ENCODE results near the gene SMAD3.

The SMAD3 gene

DNA sequence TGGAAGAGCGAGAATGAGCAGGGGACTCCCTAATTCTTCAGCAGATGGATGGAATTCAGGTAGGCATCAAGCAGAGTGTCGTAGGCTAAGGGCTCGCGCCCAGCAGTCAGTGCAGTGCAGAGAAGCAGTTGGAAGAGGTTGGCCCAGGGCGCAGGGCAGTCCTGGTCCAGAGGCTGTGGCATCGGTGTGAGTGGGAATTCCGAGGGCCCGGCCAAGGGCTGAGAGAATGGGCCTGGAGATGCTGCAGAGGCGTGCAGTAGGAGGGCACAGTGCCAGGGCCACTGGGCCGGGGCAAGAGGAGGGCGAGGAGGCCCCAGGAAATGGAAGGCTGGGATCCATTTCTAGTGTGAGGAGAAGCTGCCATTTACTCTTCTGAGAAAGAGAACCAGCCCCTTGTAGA, 114.6 kb downstream of the SMAD3 start:
- Histone ChIP-seq H3K27ac (replicated peaks) (no peak overlapping the region), H3K4me3 (replicated peaks; ENCODE audit: insufficient read depth, low read length) (no peak overlapping the region), H3K27me3 (ENCODE audit: insufficient read depth, poor library complexity, severe bottlenecking) (no peaks in the 10 kb centered on the region)
- TF ChIP-seq CTCF (IDR thresholded peaks at IDR 0.05; ENCODE audit: insufficient read depth, low read length): no peak
- no peak for DNase-seq (ENCODE audit: low read depth in 1 of 2, low spot score in 1 of 2)

GRCh38 chr15:67180514-67181191, 115.3 kb downstream of the SMAD3 start:
- no peak overlapping the region for H3K4me3 ChIP-seq (replicated peaks; ENCODE audit: insufficient read depth, low read length)
- no peaks in the 10 kb centered on the region for H3K27me3 ChIP-seq (ENCODE audit: insufficient read depth, poor library complexity, severe bottlenecking)
- no peak overlapping the region for H3K27ac ChIP-seq (replicated peaks)
- TF ChIP-seq GABPA (IDR thresholded peaks at IDR 0.05; ENCODE audit: low read depth): no peak
- no peak for DNase-seq (ENCODE audit: low read depth in 1 of 2, low spot score in 1 of 2)

- DNase-seq (ENCODE audit: low read depth in 1 of 2, low spot score in 1 of 2): no peak
- Histone ChIP-seq H3K4me3 (replicated peaks; ENCODE audit: insufficient read depth, low read length) (no peak overlapping the region), H3K27me3 (ENCODE audit: insufficient read depth, poor library complexity, severe bottlenecking) (no peaks in the 10 kb centered on the region), H3K27ac (replicated peaks) (no peak overlapping the region)
- no peak for TF ChIP-seq SPI1 (IDR thresholded peaks at IDR 0.05; ENCODE audit: borderline replicate concordance, low read depth)
- TF ChIP-seq CTCF (IDR thresholded peaks at IDR 0.05; ENCODE audit: insufficient read depth, low read length): no peak
Measured at GRCh38 chr15:67181221-67181639, 115.8 kb downstream of the SMAD3 start.

GRCh38 chr15:67183443-67184169, 118.2 kb downstream of the SMAD3 start:
- DNase-seq (ENCODE audit: low read depth in 1 of 2, low spot score in 1 of 2): no peak
- TF ChIP-seq, protein P1, sequence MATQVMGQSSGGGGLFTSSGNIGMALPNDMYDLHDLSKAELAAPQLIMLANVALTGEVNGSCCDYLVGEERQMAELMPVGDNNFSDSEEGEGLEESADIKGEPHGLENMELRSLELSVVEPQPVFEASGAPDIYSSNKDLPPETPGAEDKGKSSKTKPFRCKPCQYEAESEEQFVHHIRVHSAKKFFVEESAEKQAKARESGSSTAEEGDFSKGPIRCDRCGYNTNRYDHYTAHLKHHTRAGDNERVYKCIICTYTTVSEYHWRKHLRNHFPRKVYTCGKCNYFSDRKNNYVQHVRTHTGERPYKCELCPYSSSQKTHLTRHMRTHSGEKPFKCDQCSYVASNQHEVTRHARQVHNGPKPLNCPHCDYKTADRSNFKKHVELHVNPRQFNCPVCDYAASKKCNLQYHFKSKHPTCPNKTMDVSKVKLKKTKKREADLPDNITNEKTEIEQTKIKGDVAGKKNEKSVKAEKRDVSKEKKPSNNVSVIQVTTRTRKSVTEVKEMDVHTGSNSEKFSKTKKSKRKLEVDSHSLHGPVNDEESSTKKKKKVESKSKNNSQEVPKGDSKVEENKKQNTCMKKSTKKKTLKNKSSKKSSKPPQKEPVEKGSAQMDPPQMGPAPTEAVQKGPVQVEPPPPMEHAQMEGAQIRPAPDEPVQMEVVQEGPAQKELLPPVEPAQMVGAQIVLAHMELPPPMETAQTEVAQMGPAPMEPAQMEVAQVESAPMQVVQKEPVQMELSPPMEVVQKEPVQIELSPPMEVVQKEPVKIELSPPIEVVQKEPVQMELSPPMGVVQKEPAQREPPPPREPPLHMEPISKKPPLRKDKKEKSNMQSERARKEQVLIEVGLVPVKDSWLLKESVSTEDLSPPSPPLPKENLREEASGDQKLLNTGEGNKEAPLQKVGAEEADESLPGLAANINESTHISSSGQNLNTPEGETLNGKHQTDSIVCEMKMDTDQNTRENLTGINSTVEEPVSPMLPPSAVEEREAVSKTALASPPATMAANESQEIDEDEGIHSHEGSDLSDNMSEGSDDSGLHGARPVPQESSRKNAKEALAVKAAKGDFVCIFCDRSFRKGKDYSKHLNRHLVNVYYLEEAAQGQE (IDR thresholded peaks at IDR 0.05; ENCODE audit: insufficient replicate concordance, low read depth): no peak
- TF ChIP-seq SPI1 (IDR thresholded peaks at IDR 0.05; ENCODE audit: borderline replicate concordance, low read depth) (no peak), POLR2AphosphoS5 (IDR thresholded peaks at IDR 0.05; ENCODE audit: low read depth) (no peak), CTCF (IDR thresholded peaks at IDR 0.05; ENCODE audit: insufficient read depth, low read length) (no peak), GABPA (IDR thresholded peaks at IDR 0.05; ENCODE audit: low read depth) (no peak)
- Histone ChIP-seq H3K4me3 (replicated peaks; ENCODE audit: insufficient read depth, low read length) (no peak overlapping the region), H3K27me3 (ENCODE audit: insufficient read depth, poor library complexity, severe bottlenecking) (no peaks in the 10 kb centered on the region), H3K27ac (replicated peaks) (no peak overlapping the region)

- Histone ChIP-seq H3K27me3 (ENCODE audit: insufficient read depth, poor library complexity, severe bottlenecking) (no peaks in the 10 kb centered on the region), H3K27ac (replicated peaks) (no peak overlapping the region), H3K4me3 (replicated peaks; ENCODE audit: insufficient read depth, low read length) (no peak overlapping the region)
- TF ChIP-seq GABPA (IDR thresholded peaks at IDR 0.05; ENCODE audit: low read depth): no peak
- TF ChIP-seq, protein P1 (IDR thresholded peaks at IDR 0.05; ENCODE audit: insufficient replicate concordance, low read depth): no peak
- no peak for TF ChIP-seq POLR2AphosphoS5 (IDR thresholded peaks at IDR 0.05; ENCODE audit: low read depth)
- TF ChIP-seq CTCF (IDR thresholded peaks at IDR 0.05; ENCODE audit: insufficient read depth, low read length): no peak
- TF ChIP-seq SPI1 (IDR thresholded peaks at IDR 0.05; ENCODE audit: borderline replicate concordance, low read depth): no peak
- no peak for DNase-seq (ENCODE audit: low read depth in 1 of 2, low spot score in 1 of 2)
Measured at GRCh38 chr15:67184208-67184925, 119.0 kb downstream of the SMAD3 start.
